Cardiac fibroblast (primary cell): Measurements from ENCODE around the gene FAM170B.

Source experiments
- DNase-seq, 2 donors: peaks; one replicate each; pipeline versions ENCODE4 v3.0.0 to v3.0.0-alpha.2; 2010; ENCODE audit warnings: low read depth in 2 of 2
- H3K4me3 ChIP-seq, 2 donors: replicated peaks in 1 of 2; 1 replicate in 1 of 2; 2 replicates in 1 of 2; pipeline ENCODE4 v1.5.1; 2011; ENCODE audit warnings: low read depth in 2 of 2, low read length in 2 of 2, mild to moderate bottlenecking in 2 of 2, moderate library complexity in 1 of 2
- TF ChIP-seq, protein P1 (sequence below): IDR thresholded peaks from one replicate; pipeline ENCODE4 v1.5.1; 2011; ENCODE audit warnings: low read depth, mild to moderate bottlenecking, low read length, inconsistent platforms

Gene FAM170B

DNA sequence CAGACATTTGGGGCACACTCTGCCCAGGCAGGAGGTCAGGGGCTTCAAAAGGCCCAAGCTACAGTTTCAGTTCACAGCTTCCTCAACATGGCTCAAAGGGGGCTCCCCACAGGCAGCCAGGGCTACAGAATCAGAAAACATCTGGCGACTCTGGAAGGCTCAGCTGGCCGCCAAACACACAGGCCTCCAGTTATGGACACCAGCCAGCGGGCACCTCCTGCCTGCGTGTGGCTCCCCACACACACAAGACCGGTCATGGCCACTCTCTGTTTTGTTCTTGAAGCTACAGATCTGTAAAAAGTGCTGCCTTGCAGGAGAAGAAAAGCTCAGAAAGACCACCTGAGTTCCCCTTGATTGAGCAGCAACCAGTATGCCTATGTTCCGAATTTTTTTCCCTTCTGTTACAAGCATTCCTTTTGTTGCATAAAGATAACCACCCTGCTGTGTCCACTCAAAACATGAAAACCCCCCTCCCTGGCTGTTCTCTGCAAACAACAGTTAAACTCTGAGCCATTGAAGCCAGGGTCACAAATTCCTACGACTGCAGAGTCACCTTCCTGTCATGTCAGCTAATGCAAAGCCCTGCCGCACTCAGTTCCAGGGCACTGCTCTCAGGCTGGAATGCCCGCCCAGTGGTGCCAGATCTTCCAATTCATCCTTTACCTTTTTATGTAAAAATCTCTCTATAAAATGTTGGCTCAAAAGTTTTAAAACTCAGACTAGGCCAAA is 52.1 kb downstream of the FAM170B start:
- no peak overlapping the region for H3K4me3 ChIP-seq
- DNase-seq = peak in 1 of 2 donors; percentile 21
- TF ChIP-seq, protein P1, sequence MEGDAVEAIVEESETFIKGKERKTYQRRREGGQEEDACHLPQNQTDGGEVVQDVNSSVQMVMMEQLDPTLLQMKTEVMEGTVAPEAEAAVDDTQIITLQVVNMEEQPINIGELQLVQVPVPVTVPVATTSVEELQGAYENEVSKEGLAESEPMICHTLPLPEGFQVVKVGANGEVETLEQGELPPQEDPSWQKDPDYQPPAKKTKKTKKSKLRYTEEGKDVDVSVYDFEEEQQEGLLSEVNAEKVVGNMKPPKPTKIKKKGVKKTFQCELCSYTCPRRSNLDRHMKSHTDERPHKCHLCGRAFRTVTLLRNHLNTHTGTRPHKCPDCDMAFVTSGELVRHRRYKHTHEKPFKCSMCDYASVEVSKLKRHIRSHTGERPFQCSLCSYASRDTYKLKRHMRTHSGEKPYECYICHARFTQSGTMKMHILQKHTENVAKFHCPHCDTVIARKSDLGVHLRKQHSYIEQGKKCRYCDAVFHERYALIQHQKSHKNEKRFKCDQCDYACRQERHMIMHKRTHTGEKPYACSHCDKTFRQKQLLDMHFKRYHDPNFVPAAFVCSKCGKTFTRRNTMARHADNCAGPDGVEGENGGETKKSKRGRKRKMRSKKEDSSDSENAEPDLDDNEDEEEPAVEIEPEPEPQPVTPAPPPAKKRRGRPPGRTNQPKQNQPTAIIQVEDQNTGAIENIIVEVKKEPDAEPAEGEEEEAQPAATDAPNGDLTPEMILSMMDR = no peak
